PC-9 (cell line): Measurements from ENCODE around the gene ZDHHC14.

Experiments
- EZH2 ChIP-seq: fragments of 200-600 bp; sonication (generic); IDR thresholded peaks from 2 replicates; pipeline ENCODE4 v1.8.0; 2017; ENCODE audit warnings: antibody characterized with exemption, low read depth
- TF ChIP-seq, protein P1 (sequence below): fragments of 200-600 bp; sonication (generic); conservative IDR thresholded peaks from 2 replicates; pipeline ENCODE4 v1.6.1; 2017; ENCODE audit warnings: mixed run types, antibody characterized with exemption, mild to moderate bottlenecking, moderate library complexity

DNA sequence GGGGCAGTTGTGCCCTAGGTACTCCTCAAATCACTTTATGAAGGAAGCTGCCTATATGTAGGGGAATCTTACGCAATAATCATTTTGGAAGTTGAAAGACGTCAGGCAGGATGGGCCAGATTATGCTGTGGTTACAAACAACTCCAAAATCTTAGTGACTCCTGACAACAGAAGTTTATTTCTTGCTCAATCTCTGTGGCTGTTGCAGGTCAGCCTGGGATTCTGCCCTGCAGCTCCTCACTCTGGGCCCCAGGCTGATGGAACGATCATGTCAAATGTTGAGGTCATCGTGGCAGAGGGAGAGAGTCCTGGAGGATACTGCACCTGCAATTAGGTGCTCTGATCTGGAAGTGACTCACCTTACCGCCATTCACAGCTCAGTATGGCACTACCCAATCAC lies 88.4 kb downstream of the ZDHHC14 start:
- TF ChIP-seq, protein P1, sequence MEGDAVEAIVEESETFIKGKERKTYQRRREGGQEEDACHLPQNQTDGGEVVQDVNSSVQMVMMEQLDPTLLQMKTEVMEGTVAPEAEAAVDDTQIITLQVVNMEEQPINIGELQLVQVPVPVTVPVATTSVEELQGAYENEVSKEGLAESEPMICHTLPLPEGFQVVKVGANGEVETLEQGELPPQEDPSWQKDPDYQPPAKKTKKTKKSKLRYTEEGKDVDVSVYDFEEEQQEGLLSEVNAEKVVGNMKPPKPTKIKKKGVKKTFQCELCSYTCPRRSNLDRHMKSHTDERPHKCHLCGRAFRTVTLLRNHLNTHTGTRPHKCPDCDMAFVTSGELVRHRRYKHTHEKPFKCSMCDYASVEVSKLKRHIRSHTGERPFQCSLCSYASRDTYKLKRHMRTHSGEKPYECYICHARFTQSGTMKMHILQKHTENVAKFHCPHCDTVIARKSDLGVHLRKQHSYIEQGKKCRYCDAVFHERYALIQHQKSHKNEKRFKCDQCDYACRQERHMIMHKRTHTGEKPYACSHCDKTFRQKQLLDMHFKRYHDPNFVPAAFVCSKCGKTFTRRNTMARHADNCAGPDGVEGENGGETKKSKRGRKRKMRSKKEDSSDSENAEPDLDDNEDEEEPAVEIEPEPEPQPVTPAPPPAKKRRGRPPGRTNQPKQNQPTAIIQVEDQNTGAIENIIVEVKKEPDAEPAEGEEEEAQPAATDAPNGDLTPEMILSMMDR: no peak
- no peak for TF ChIP-seq EZH2
